ENCODE data around the gene QRSL1.

DNA sequence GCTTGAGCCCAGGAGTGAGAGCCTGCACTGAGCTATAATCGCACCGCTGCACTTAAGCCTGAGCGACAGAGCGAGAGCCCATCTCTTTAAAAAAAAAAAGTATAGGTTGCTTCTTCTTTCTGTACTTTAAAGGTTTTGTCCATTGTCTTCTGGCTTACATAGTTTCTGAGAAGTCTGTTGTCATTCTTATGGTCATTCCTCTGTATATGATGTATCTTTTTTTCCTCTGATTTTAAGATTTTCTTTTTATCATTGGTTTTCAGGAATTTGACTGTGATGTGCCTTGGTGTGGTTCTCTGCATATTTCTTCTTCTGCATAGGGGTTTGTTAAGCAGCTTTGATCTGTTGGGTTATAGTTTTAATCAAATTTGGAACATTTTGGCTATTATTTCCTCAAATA lies 29.1 kb downstream of the QRSL1 start:
- TF ChIP-seq, protein P1, sequence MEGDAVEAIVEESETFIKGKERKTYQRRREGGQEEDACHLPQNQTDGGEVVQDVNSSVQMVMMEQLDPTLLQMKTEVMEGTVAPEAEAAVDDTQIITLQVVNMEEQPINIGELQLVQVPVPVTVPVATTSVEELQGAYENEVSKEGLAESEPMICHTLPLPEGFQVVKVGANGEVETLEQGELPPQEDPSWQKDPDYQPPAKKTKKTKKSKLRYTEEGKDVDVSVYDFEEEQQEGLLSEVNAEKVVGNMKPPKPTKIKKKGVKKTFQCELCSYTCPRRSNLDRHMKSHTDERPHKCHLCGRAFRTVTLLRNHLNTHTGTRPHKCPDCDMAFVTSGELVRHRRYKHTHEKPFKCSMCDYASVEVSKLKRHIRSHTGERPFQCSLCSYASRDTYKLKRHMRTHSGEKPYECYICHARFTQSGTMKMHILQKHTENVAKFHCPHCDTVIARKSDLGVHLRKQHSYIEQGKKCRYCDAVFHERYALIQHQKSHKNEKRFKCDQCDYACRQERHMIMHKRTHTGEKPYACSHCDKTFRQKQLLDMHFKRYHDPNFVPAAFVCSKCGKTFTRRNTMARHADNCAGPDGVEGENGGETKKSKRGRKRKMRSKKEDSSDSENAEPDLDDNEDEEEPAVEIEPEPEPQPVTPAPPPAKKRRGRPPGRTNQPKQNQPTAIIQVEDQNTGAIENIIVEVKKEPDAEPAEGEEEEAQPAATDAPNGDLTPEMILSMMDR (IDR thresholded peaks at IDR 0.05), result no peak
- TF ChIP-seq POLR2A (IDR thresholded peaks at IDR 0.05) (no peak), POLR2AphosphoS5 (IDR thresholded peaks at IDR 0.05) (no peak)

All from suprapubic skin (tissue), 4 donors.